ENCODE measurements around the gene RIMS3.
"Not testable (repeated sequence)": the region's sequence is repeated elsewhere in the genome, so short reads cannot be mapped to it uniquely, and the experiment has no call there.

The RIMS3 gene

DNA sequence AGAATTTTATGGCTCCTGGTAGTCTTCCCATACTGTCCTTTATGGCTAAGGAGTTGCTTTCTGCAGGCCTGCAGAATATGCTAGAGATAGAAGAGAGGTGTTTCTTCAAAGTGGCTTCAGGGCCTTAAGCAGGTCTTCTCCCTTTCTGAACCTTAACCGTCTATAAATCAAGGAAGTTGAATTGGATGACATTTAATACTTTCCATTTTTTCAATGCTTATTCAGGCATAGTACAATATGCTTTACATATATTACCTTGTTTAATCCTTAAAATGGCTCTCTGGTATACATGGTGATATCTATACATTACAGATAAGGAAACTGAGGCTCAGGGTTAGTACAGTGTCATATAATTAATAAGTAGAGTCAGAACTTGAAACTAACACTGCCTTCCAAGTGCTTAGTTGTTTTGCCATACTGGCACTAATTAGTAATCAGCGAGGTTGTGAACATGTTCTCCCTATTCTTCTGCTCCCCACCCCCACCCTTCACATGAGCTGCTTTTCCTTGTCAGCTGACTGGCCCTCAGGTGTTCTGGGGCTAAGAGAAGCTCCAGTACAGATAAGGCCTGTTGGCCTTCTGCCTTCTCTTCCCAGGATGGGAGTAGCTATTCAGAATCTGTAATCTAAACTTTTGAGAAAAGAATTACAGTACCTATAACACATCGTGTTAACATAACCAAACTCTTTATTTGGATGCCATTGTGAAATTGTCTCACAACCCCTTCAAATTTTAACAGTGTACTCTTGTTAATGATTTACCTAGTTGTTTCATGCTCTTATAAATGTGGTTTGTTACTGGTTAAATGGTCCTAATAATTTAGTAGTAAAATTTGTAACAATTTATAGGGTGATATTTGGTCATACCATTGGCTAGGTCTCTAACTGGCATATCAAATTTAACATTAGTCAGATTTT lies 39.6 kb upstream of the RIMS3 start:
- TF ChIP-seq, protein P1, sequence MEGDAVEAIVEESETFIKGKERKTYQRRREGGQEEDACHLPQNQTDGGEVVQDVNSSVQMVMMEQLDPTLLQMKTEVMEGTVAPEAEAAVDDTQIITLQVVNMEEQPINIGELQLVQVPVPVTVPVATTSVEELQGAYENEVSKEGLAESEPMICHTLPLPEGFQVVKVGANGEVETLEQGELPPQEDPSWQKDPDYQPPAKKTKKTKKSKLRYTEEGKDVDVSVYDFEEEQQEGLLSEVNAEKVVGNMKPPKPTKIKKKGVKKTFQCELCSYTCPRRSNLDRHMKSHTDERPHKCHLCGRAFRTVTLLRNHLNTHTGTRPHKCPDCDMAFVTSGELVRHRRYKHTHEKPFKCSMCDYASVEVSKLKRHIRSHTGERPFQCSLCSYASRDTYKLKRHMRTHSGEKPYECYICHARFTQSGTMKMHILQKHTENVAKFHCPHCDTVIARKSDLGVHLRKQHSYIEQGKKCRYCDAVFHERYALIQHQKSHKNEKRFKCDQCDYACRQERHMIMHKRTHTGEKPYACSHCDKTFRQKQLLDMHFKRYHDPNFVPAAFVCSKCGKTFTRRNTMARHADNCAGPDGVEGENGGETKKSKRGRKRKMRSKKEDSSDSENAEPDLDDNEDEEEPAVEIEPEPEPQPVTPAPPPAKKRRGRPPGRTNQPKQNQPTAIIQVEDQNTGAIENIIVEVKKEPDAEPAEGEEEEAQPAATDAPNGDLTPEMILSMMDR (conservative IDR thresholded peaks at IDR 0.05; ENCODE audit: low read length) = no peak
- no peak for TF ChIP-seq EZH2phosphoT487 (IDR thresholded peaks at IDR 0.05; ENCODE audit: borderline replicate concordance)
- no peaks in the 10 kb centered on the region for H3K27me3 ChIP-seq (ENCODE audit: insufficient read depth, low read length, poor library complexity, severe bottlenecking)
- no peaks in the 10 kb centered on the region for H3K9me2 ChIP-seq (replicated peaks; ENCODE audit: low read depth, low read length)
- H3K9me3 ChIP-seq (ENCODE audit: insufficient read depth, low read depth, low read length) = no peaks in the 10 kb centered on the region
- H3K4me1 ChIP-seq (ENCODE audit: insufficient read depth, low read length, poor library complexity, severe bottlenecking) = peaks cover 44% of the 10 kb centered on the region
- H3K79me2 ChIP-seq (ENCODE audit: insufficient read depth, low read length) = peaks cover 96% of the 10 kb centered on the region
- H2AFZ ChIP-seq (ENCODE audit: low read length) = no peak overlapping the region
- no peak overlapping the region for H3K4me3 ChIP-seq (ENCODE audit: low read length, poor library complexity, severe bottlenecking)
- H3K9ac ChIP-seq (ENCODE audit: low read depth, low read length, poor library complexity, severe bottlenecking) = no peak overlapping the region
- H4K20me1 ChIP-seq (ENCODE audit: insufficient read depth, low read length, poor library complexity, severe bottlenecking) = peaks cover under 1% of the 10 kb centered on the region
- H3K36me3 ChIP-seq (ENCODE audit: insufficient read depth, low read length) = no peaks in the 10 kb centered on the region
- H3K4me2 ChIP-seq (ENCODE audit: low read depth, low read length, poor library complexity, severe bottlenecking) = no peak overlapping the region
- no peaks in the 10 kb centered on the region for H3F3A ChIP-seq (ENCODE audit: low read depth)

DNA sequence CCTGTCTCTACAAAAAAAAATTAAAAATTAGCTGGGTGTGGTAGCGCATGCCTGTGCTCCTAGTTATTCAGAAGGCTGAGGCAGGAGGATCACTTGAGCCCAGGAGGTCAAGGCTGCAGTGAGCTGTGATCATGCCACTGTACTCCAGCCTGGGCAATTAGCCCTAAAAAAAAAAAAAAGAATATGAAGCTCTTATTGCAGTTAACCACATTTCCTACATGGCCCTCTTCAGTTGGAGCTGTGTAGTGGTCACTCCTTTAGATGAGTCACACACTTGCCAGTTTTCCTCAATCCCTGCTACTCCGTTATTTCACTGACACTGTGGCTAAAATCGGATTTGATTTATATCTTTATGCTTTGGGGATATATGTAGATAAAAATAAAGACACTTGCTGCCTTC lies 37.8 kb upstream of the RIMS3 start:
- H3K27me3 ChIP-seq (ENCODE audit: insufficient read depth, low read length, poor library complexity, severe bottlenecking) = no peaks in the 10 kb centered on the region
- peak overlapping the region; percentile 15 for H3K4me2 ChIP-seq (ENCODE audit: low read depth, low read length, poor library complexity, severe bottlenecking)
- H3K4me1 ChIP-seq (ENCODE audit: insufficient read depth, low read length, poor library complexity, severe bottlenecking) = peaks cover 44% of the 10 kb centered on the region
- no peaks in the 10 kb centered on the region for H3K36me3 ChIP-seq (ENCODE audit: insufficient read depth, low read length)
- peaks cover 98% of the 10 kb centered on the region for H3K79me2 ChIP-seq (ENCODE audit: insufficient read depth, low read length)
- H3K9me2 ChIP-seq (replicated peaks; ENCODE audit: low read depth, low read length) = no peaks in the 10 kb centered on the region
- H4K20me1 ChIP-seq (ENCODE audit: insufficient read depth, low read length, poor library complexity, severe bottlenecking) = peaks cover 2% of the 10 kb centered on the region
- H3K9me3 ChIP-seq (ENCODE audit: insufficient read depth, low read depth, low read length) = no peaks in the 10 kb centered on the region
- H2AFZ ChIP-seq (ENCODE audit: low read length) = no peak overlapping the region
- no peak for TF ChIP-seq EZH2phosphoT487 (IDR thresholded peaks at IDR 0.05; ENCODE audit: borderline replicate concordance)
- TF ChIP-seq, protein P1 (conservative IDR thresholded peaks at IDR 0.05; ENCODE audit: low read length) = no peak
- H3F3A ChIP-seq (ENCODE audit: low read depth) = no peaks in the 10 kb centered on the region
- peak overlapping the region; percentile 0 for H3K9ac ChIP-seq (ENCODE audit: low read depth, low read length, poor library complexity, severe bottlenecking)
- no peak overlapping the region for H3K4me3 ChIP-seq (ENCODE audit: low read length, poor library complexity, severe bottlenecking)

DNA sequence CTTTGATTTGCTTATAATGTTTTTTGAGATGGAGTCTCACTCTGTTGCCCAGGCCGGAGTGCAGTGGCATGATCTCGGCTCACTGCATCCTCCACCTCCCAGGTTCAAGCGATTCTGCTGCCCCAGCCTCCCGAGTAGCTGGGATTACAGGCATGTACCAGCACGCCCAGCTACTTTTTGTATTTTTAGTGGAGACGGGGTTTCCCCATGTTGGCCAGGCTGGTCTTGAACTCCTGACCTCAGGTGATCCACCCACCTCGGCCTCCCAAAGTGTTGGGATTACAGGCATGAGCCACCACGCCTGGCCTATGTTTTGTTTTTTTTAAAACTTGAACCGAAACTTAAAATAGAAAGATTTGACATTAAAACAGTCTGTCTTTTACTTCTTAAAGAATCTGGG lies 37.3 kb upstream of the RIMS3 start:
- H3K36me3 ChIP-seq (ENCODE audit: insufficient read depth, low read length); H3K27me3 ChIP-seq (ENCODE audit: insufficient read depth, low read length, poor library complexity, severe bottlenecking); H3K9me3 ChIP-seq (ENCODE audit: insufficient read depth, low read depth, low read length); H4K20me1 ChIP-seq (ENCODE audit: insufficient read depth, low read length, poor library complexity, severe bottlenecking); H3F3A ChIP-seq (ENCODE audit: low read depth); H3K4me3 ChIP-seq (ENCODE audit: low read length, poor library complexity, severe bottlenecking); H3K9me2 ChIP-seq (replicated peaks; ENCODE audit: low read depth, low read length); H2AFZ ChIP-seq (ENCODE audit: low read length): not testable (repeated sequence)
- Histone ChIP-seq H3K9ac (ENCODE audit: low read depth, low read length, poor library complexity, severe bottlenecking) (peak overlapping the region; percentile 0), H3K4me2 (ENCODE audit: low read depth, low read length, poor library complexity, severe bottlenecking) (peak overlapping the region; percentile 15), H3K79me2 (ENCODE audit: insufficient read depth, low read length) (peaks cover 98% of the 10 kb centered on the region), H3K4me1 (ENCODE audit: insufficient read depth, low read length, poor library complexity, severe bottlenecking) (peaks cover 41% of the 10 kb centered on the region)
